Fibroblast of villous mesenchyme (primary cell): Measurements from ENCODE around the gene VWA7. TPM values are rescaled to one million over a fixed set of nuclear protein-coding genes. Genes with fewer than 3 reads are reported as not detected.
"Not testable (repeated sequence)": the region's sequence is repeated elsewhere in the genome, so short reads cannot be mapped to it uniquely, and the experiment has no call there.

Experiments
- DNase-seq: peaks from one replicate; pipeline ENCODE4 v3.0.0-alpha.2; 2010; ENCODE audit warnings: low read depth
- H3K4me3 ChIP-seq: 2 replicates; pipeline ENCODE4 v1.5.1; 2011; ENCODE audit warnings: low read depth, mild to moderate bottlenecking, low read length
- CTCF ChIP-seq: IDR thresholded peaks from 2 replicates; pipeline ENCODE4 v1.5.1; 2012; ENCODE audit warnings: low read depth, mild to moderate bottlenecking, low read length; ENCODE audit not compliant: insufficient read depth
- total RNA-seq: library from RNA; depleted of rRNA; stranded (reverse); fragments of >200 nt; gene quantifications from 2 replicates; pipeline ENCODE4 v1.2.3, GENCODE V29; 2012

The VWA7 gene
- total RNA-seq, 1 donor = under 0.01 TPM

- TF ChIP-seq CTCF = peak; percentile 16
- DNase-seq = peak; percentile 98
- H3K4me3 ChIP-seq = peak within 1 kb of the TSS; percentile 84
Measured at GRCh38 chr6:31806470-31807272, 29.5 kb upstream of the VWA7 start, which contains the start of gene LSM2. LSM2 (minus strand) TSS chr6:31806966; CDS start chr6:31806757, 209 bp downstream.

GRCh38 chr6:31805939-31806469 is 28.9 kb upstream of the VWA7 start:
- DNase-seq = no peak
- peak overlapping the region; percentile 84 for H3K4me3 ChIP-seq
- TF ChIP-seq CTCF = no peak

DNA sequence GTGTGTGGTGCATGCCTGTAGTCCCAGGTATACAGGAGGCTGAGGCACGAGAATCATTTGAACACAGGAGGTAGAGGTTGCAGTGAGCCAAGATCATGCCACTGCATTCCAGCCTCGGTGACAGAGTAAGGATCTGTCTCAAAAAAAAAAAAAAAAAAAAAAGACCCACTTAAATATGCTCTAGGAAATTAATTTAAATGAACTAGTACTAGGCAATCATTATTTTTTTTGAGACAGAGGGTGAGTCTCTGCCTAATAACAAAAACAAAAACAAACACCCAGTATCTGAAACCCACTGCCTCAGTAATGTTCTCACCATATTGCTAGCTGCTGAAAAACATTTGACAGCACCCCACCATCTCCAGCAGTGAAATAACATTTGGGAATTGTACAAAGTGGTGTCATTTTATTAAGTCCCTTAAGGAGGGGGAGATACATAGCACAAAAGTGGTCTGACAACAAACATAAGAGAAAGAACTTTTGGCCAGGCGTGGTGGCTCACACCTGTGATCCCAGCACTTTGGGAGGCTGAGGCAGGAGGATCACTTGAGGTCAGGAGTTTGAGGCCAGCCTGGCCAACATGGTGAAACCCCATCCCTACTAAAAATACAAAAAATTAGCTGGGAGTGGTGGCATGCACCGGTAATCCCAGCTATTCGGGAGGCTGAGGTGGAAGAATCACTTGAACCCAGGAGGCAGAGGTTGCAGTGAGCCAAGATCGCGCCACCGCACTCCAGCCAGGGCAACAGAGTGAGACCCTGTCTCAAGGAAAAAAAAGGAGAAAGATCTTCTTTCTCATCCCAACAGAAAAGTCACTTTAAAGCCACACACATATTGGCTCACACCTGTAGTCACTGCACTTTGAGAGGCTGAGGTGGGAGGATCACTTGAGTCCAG is 24.2 kb upstream of the VWA7 start:
- not testable (repeated sequence) for H3K4me3 ChIP-seq, DNase-seq

GRCh38 chr6:31799781-31800180 is 22.7 kb upstream of the VWA7 start:
- no peak for TF ChIP-seq CTCF
- no peak overlapping the region for H3K4me3 ChIP-seq
- no peak for DNase-seq

DNA sequence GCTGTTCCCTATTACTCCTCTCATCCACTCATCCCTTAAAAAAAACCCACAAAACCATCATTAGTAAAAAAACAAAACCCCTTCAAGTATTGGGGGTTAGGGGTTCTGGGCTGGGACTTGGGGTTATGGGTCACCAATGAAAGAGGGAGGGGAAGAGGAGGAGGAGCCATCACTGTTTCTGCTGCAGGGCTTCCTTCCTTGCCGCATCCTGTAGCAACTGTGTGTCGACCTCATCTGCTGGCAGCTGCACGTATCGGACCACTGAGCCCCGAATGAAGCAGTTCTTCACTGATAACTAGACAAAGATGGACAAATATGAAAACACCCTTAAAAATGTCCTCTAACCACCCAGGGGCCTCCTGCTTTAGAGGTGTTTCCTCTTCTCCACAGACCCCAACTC is 20.5 kb upstream of the VWA7 start:
- no peak for DNase-seq
- TF ChIP-seq CTCF = no peak
- no peak overlapping the region for H3K4me3 ChIP-seq

GRCh38 chr6:31796993-31797385 is 19.9 kb upstream of the VWA7 start:
- no peak for DNase-seq
- TF ChIP-seq CTCF = no peak

More at GRCh38 chr6:31796993-31797385, 19.9 kb upstream of the VWA7 start:
- H3K4me3 ChIP-seq = no peak overlapping the region
